Keratinocyte (primary cell): ENCODE data around the gene STRADB. TPM values are rescaled to one million over a fixed set of nuclear protein-coding genes. Genes with fewer than 3 reads are reported as not detected.

Source experiments
- DNase-seq: peaks from one replicate; pipeline ENCODE4 v3.0.0-alpha.2; 2011; ENCODE audit warnings: low read depth, missing footprints, low spot score
- FAIRE-seq: peaks from 2 replicates; lab custom pipeline; 2011; peaks lifted over from hg19 to GRCh38; lab: Jason Lieb, UNC
- H2AFZ ChIP-seq: 2 replicates; pipeline ENCODE4 v1.6.0; 2012; ENCODE audit warnings: low read length, control low read depth, inconsistent platforms; ENCODE audit not compliant: control insufficient read depth
- H3K27ac ChIP-seq: 2 replicates; pipeline ENCODE4 v1.5.1; 2011; ENCODE audit warnings: low read length; ENCODE audit not compliant: control insufficient read depth, insufficient read depth
- H3K27me3 ChIP-seq: 3 replicates; pipeline ENCODE4 v1.6.0; 2011; ENCODE audit warnings: low read length; ENCODE audit not compliant: control insufficient read depth, insufficient read depth; ENCODE audit errors: extremely low read depth
- H3K36me3 ChIP-seq, 2 experiments: 2 replicates in 1 of 2; 3 replicates in 1 of 2; pipeline ENCODE4 v1.5.1; 2011; ENCODE audit warnings: low read length in 2 of 2, mild to moderate bottlenecking in 1 of 2; ENCODE audit not compliant: control insufficient read depth in 2 of 2, insufficient read depth in 2 of 2; ENCODE audit errors: extremely low read depth in 1 of 2
- H3K4me1 ChIP-seq: 3 replicates; pipeline ENCODE4 v1.5.1; 2011; ENCODE audit warnings: low read length; ENCODE audit not compliant: control insufficient read depth, insufficient read depth; ENCODE audit errors: extremely low read depth
- H3K4me2 ChIP-seq: 3 replicates; pipeline ENCODE4 v1.6.0; 2011; ENCODE audit warnings: low read depth, low read length; ENCODE audit not compliant: control insufficient read depth, insufficient read depth; ENCODE audit errors: extremely low read depth
- H3K4me3 ChIP-seq, 3 experiments: fragments of 200-600 bp in 1 of 3; sonication (generic) in 1 of 3; 2 replicates in 2 of 3; 3 replicates in 1 of 3; pipeline ENCODE4 v1.5.1; 2011 to 2016; ENCODE audit warnings: low read length in 3 of 3, mild to moderate bottlenecking in 3 of 3, control low read depth in 2 of 3, inconsistent platforms in 1 of 3, low read depth in 1 of 3, mixed read lengths in 1 of 3, mixed run types in 1 of 3, moderate library complexity in 1 of 3; ENCODE audit not compliant: control insufficient read depth in 2 of 3, insufficient read depth in 2 of 3; ENCODE audit errors: extremely low read depth in 1 of 3
- H3K79me2 ChIP-seq: 2 replicates; pipeline ENCODE4 v1.6.0; 2012; ENCODE audit warnings: low read length; ENCODE audit not compliant: control insufficient read depth, insufficient read depth
- H3K9ac ChIP-seq: 3 replicates; pipeline ENCODE4 v1.6.0; 2011; ENCODE audit warnings: low read length; ENCODE audit not compliant: control insufficient read depth, insufficient read depth; ENCODE audit errors: extremely low read depth
- H3K9me1 ChIP-seq: 3 replicates; pipeline ENCODE4 v1.6.0; 2011; ENCODE audit warnings: low read length; ENCODE audit not compliant: control insufficient read depth, insufficient read depth; ENCODE audit errors: extremely low read depth
- H3K9me3 ChIP-seq: 2 replicates; pipeline ENCODE4 v1.5.1; 2012; ENCODE audit warnings: low read depth, low read length; ENCODE audit not compliant: control insufficient read depth
- H4K20me1 ChIP-seq: 3 replicates; pipeline ENCODE4 v1.6.0; 2011; ENCODE audit warnings: low read length; ENCODE audit not compliant: control insufficient read depth, insufficient read depth; ENCODE audit errors: extremely low read depth
- EZH2 ChIP-seq: IDR thresholded peaks from one replicate; pipeline ENCODE4 v1.6.1; 2012; ENCODE audit warnings: inconsistent platforms, mild to moderate bottlenecking, low read length, moderate library complexity
- dilution Hi-C: fragments of 300-500 bp; cut with MboI; formaldehyde crosslinking; loops from one replicate; pipeline ENCODE4 v1.7.0; 2020; ENCODE audit warnings: low sequenced_read_pairs; ENCODE audit not compliant: extremely low pct_ligation_motif_present
- polyA plus RNA-seq, 5 experiments: library from polyadenylated mRNA; depleted of rRNA in 3 of 5; stranded (reverse) in 3 of 5; stranded (forward) in 1 of 5; unstranded in 1 of 5; fragments of >200 nt; gene quantifications; 1 replicate in 1 of 5; 2 replicates in 3 of 5; 3 replicates in 1 of 5; pipeline versions ENCODE4 v1.2.1 to v1.2.3, GENCODE V29; 2011 to 2012; ENCODE audit warnings: missing spikeins in 2 of 5, low read depth in 1 of 5, low replicate concordance in 1 of 5
- TF ChIP-seq, protein P1 (sequence below), 3 experiments: IDR thresholded peaks in 1 of 3; conservative IDR thresholded peaks in 1 of 3; optimal IDR thresholded peaks in 1 of 3; 2 replicates in 2 of 3; 3 replicates in 1 of 3; pipeline versions ENCODE3 to v1.5.1; 2011; ENCODE audit warnings: low read length in 3 of 3, mild to moderate bottlenecking in 3 of 3, moderate library complexity in 2 of 3, control low read depth in 1 of 3, inconsistent platforms in 1 of 3; ENCODE audit not compliant: insufficient read depth in 2 of 3; ENCODE audit errors: extremely low read depth in 1 of 3

Gene STRADB
- polyA plus RNA-seq, 1 donor (not counting 4 experiments of a cell fraction or from before 2014, with no cell fraction given), result 14.6 TPM

DNA sequence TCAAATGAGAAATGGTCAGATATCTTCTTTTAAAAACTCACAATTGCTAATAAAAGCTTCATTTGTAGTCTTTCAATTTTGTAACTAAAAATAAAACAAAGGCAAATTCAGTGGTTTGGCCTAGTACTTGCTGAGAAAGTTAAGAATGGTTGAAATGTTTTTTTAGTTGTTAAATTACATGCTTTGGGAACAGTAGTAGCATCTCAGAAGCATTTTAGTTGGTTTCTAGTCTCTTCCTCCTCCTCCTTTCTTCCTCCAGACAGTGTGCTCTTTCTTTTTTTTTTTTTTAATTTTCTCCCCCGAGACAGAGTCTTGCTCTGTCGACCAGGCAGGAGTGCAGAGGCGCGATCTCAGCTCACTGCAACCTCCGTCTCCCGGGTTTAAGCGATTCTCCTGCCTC is 10.1 kb upstream of the STRADB start:
- H3K79me2 ChIP-seq, result peaks cover 28% of the 10 kb centered on the region
- no peak overlapping the region for H3K4me2 ChIP-seq
- no peak overlapping the region for H2AFZ ChIP-seq
- FAIRE-seq (peak; percentile 9), DNase-seq (no peak)
- no peaks in the 10 kb centered on the region for H3K27me3 ChIP-seq
- H3K9me1 ChIP-seq, result no peaks in the 10 kb centered on the region
- no peaks in the 10 kb centered on the region for H3K36me3 ChIP-seq
- H4K20me1 ChIP-seq, result no peaks in the 10 kb centered on the region
- no peak overlapping the region for H3K4me3 ChIP-seq
- H3K27ac ChIP-seq, result no peak overlapping the region
- no peaks in the 10 kb centered on the region for H3K9me3 ChIP-seq
- dilution Hi-C loops, result no loop called here
- H3K4me1 ChIP-seq, result peaks cover 12% of the 10 kb centered on the region
- no peak overlapping the region for H3K9ac ChIP-seq
- TF ChIP-seq EZH2, result no peak
- TF ChIP-seq, protein P1, sequence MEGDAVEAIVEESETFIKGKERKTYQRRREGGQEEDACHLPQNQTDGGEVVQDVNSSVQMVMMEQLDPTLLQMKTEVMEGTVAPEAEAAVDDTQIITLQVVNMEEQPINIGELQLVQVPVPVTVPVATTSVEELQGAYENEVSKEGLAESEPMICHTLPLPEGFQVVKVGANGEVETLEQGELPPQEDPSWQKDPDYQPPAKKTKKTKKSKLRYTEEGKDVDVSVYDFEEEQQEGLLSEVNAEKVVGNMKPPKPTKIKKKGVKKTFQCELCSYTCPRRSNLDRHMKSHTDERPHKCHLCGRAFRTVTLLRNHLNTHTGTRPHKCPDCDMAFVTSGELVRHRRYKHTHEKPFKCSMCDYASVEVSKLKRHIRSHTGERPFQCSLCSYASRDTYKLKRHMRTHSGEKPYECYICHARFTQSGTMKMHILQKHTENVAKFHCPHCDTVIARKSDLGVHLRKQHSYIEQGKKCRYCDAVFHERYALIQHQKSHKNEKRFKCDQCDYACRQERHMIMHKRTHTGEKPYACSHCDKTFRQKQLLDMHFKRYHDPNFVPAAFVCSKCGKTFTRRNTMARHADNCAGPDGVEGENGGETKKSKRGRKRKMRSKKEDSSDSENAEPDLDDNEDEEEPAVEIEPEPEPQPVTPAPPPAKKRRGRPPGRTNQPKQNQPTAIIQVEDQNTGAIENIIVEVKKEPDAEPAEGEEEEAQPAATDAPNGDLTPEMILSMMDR (optimal IDR thresholded peaks at IDR 0.05 in 1 of 3, IDR thresholded peaks at IDR 0.05 in 1 of 3, conservative IDR thresholded peaks at IDR 0.05 in 1 of 3; ENCODE audit: extremely low read depth in 1 of 3, insufficient read depth in 2 of 3, low read length in 3 of 3), result no peak

DNA sequence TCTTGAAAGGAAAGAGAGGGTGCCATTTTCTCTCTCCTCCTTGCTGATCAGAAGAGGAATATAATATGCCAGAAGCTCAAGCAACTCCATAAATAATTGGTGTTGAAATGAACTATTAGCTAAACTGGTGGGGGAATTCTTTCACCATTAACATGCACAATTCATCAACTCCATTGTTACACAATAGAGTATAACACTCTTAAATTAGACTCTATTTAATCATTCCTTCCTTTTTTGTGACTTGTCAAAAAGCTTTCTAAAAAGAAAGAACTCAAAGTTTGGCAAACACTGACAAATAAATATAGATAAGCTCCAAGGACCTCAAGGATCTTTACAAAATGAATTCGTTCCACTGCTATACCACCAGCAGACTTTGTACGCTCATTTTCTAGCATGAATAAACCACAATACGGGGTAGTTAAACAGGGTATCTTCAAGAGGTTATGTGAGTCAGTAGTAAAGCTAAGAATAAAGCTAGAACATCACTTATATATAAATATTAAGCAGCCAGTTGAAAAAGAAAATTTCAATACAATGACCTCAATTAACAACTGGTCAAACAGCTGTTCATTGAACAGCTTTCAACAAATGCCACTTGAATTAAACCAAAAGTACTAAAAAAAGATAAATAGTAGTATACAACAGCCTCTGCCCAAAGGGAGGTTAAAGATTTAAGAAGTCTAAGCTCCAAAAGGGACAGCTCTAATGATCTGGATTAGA is 6.6 kb upstream of the STRADB start:
- H3K36me3 ChIP-seq, result no peaks in the 10 kb centered on the region
- H3K9ac ChIP-seq, result no peak overlapping the region
- no peak overlapping the region for H3K4me3 ChIP-seq
- H2AFZ ChIP-seq, result no peak overlapping the region
- H3K9me1 ChIP-seq, result no peaks in the 10 kb centered on the region
- H3K9me3 ChIP-seq, result no peaks in the 10 kb centered on the region
- no peak for TF ChIP-seq EZH2
- TF ChIP-seq, protein P1 (optimal IDR thresholded peaks at IDR 0.05 in 1 of 3, IDR thresholded peaks at IDR 0.05 in 1 of 3, conservative IDR thresholded peaks at IDR 0.05 in 1 of 3; ENCODE audit: extremely low read depth in 1 of 3, insufficient read depth in 2 of 3, low read length in 3 of 3), result no peak
- H3K27me3 ChIP-seq, result no peaks in the 10 kb centered on the region
- H3K27ac ChIP-seq, result no peak overlapping the region
- no peak for DNase-seq
- peaks cover 30% of the 10 kb centered on the region for H3K4me1 ChIP-seq
- dilution Hi-C loops, result no loop called here
- no peak overlapping the region for H3K4me2 ChIP-seq
- no peaks in the 10 kb centered on the region for H4K20me1 ChIP-seq
- H3K79me2 ChIP-seq, result peaks cover 23% of the 10 kb centered on the region
- no peak for FAIRE-seq
